Activated naive CD4-positive, alpha-beta T cell treated with anti-CD3 and anti-CD28 coated beads, Interleukin-2, amount 50 U/mL, for 72 hours (primary cell): ENCODE results near the gene UBE2E2. TPM values are rescaled to one million over a fixed set of nuclear protein-coding genes. Genes with fewer than 3 reads are reported as not detected.

Experiments used
- ATAC-seq, 2 donors: fragments of 150-1000 bp; cut with Tn5 transposase; 2 replicates each; pipeline ENCODE4 v1.10.0; 2021; ENCODE audit warnings: mild to moderate bottlenecking in 2 of 2, moderate library complexity in 2 of 2
- DNase-seq, 2 donors: peaks; one replicate each; pipeline ENCODE4 v3.0.0; 2021 to 2022; ENCODE audit warnings: low spot score in 2 of 2
- H3K27ac Mint-ChIP-seq, 2 donors: one replicate each; pipeline ENCODE4 v1.8.0; 2022; ENCODE audit warnings: mild to moderate bottlenecking in 2 of 2, mixed read lengths in 2 of 2
- H3K36me3 Mint-ChIP-seq, 2 donors: one replicate each; pipeline ENCODE4 v1.8.0; 2022; ENCODE audit warnings: mixed read lengths in 2 of 2
- H3K9me3 Mint-ChIP-seq, 2 donors: one replicate each; pipeline ENCODE4 v1.8.0; 2022; ENCODE audit warnings: mixed read lengths in 2 of 2
- total RNA-seq, 2 donors: library from RNA; stranded (reverse); gene quantifications; one replicate each; pipeline ENCODE4 v1.2.3, GENCODE V29; 2022

Gene UBE2E2
- total RNA-seq, 2 donors from 2014 or later = 4.7 to 18.3 TPM

DNA sequence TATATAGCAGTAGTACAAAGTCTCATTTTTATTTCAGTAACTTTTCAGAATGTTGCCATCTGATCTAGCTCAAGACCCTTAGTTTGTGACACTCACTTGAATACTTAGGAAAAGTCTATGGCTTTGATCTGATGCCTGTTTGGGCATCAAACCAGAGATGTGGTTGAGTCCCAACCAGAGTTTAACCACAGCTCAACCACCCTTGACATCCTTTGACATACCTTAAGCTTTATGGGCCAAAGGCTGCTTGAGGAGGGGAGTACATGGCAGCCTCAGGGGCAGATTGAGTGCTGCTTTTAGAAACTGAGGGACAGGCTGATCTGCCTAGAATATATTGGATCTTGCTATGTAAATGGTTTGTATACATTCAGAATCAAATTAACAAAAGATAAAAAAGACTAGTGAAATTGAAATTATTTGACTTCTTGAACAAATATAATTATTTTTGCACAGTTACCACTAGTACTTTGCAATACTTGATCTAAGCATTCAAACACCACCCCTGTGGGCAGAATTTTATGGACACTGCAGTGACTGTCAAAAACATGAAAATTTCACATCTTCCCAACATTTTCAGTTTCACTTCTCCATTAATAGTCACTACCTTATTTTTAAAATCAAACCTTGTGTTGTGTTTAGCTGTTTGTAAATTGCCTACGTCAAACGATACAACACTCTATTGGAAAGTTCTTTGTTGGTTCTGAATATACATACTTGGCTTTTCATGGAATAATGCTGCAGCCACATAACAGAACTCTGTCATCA is 199.8 kb downstream of the UBE2E2 start:
- DNase-seq (no peak), ATAC-seq (peak in 1 of 2 donors; percentile 44)
- Mint-ChIP-seq H3K36me3 (no peaks in the 10 kb centered on the region), H3K9me3 (no peaks in the 10 kb centered on the region), H3K27ac (no peak overlapping the region)

DNA sequence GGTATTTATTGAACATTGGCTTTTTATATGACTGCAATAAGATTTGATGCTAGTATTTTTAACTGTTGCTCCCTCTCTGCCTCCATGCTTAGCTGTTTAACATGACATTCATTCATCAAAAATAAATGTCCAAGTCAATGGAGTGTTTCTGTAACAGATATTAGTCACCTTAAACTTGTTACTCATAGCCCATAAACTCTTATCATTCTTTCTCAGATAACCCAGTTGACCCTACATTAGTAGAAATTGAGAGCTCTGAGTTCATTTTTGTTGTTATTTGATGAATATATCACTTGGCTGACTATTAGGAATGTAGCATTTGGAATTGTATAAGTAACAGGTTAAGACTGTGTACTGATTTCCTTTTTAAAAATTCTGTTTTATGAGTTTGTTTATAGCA is 201.1 kb downstream of the UBE2E2 start:
- H3K36me3 Mint-ChIP-seq = no peaks in the 10 kb centered on the region
- H3K27ac Mint-ChIP-seq = no peak overlapping the region
- ATAC-seq = no peak
- H3K9me3 Mint-ChIP-seq = no peaks in the 10 kb centered on the region
- DNase-seq = no peak

DNA sequence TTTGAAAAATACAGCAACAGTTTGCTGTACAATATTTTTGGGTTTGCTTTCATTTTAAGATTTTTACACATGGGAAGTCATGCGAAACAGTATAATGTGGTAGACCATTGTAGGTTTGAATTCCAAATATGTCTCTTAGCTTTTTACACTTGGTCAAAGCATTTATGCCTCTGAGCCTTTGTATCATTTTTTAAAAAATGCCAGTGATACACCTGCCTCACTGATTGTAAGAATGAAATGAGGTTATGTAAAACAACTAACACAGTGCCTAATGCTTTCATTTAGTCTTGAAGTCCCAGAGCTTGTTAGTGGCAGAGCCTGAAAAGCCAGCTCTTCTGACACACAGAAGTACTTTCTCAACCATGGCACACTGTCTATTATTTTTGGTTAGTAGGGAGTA is 202.0 kb downstream of the UBE2E2 start:
- ATAC-seq (no peak), DNase-seq (no peak)
- no peaks in the 10 kb centered on the region for H3K9me3 Mint-ChIP-seq
- H3K36me3 Mint-ChIP-seq = no peaks in the 10 kb centered on the region
- H3K27ac Mint-ChIP-seq = peak overlapping the region in 1 of 2 donors; percentile 61

DNA sequence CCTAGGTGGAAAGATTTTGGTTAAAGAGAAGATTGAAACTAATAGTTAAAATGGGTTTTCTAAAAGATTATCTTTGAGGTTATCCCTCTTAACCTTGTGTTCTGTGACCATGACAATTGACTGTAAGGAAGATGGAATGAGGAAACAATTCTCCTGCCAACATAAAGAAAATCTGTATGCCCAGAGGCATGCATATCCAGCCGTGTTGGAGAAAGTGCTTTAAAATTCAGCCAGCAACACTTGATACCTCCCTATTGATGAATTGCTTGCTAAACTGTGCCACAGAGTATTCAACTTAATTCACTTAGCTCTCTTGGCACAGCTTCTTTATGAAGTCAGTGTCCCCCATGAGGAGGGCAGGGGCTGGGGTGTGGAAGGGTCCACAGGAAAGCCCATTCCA is 203.5 kb downstream of the UBE2E2 start:
- Mint-ChIP-seq H3K36me3 (no peaks in the 10 kb centered on the region), H3K9me3 (no peaks in the 10 kb centered on the region), H3K27ac (no peak overlapping the region)
- ATAC-seq = no peak
- no peak for DNase-seq

DNA sequence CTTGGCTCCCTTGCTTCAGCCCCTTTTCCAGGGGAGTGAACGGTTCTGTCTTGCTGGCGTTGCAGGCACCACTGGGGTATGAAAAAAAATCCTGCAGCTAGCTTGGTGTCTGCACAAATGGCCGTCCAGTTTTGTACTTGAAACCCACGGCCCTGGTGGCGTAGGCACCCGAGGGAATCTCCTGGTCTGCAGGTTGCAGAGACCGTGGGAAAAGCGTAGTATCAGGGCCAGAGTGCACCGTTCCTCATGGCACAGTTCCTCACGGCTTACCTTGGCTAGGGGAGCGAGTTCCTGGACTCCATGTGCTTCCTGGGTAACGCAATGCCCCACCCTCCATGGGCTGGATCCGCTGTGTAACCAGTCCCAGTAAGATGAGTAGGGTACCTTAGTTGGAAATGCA is 214.9 kb downstream of the UBE2E2 start:
- no peak for ATAC-seq
- Mint-ChIP-seq H3K27ac (no peak overlapping the region), H3K9me3 (no peaks in the 10 kb centered on the region), H3K36me3 (peaks cover 12 to 13% of the 10 kb centered on the region in 2 donors)
- no peak for DNase-seq

DNA sequence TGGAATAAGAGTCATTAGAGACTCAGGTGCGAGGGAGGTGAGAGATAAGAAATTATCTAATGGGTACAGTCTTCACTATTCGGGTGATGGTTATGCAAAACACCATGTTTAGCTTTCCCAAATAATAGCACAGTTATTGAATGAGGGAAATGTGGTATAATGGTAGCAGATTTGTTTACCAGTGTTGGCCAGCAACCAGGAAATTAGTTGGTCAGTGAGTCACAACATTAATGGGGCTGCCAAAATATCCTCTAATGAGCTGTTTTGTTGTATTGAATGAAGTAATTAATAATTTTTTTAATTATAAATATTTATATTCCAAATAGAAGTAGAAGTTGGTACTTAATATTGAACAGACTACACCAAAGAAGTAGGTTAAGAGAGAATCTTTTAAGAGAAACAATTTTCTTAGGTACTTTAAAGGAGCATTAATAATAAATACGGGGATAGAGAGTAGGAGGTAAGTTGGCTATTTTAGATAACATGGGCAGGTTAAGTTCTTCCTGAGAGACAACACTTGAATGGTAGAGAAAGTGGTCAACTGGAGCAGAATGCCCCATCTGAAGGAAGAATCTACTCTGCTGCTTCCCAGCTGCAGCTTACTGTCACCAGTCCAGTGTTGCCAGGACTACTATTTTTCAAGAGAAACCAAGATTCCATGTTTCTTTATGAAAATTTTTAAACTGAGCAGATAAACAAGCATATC is 218.8 kb downstream of the UBE2E2 start:
- H3K9me3 Mint-ChIP-seq = peaks cover 6 to 17% of the 10 kb centered on the region in 2 donors
- no peak overlapping the region for H3K27ac Mint-ChIP-seq
- DNase-seq (no peak), ATAC-seq (no peak)
- peaks cover 5% of the 10 kb centered on the region in 2 donors for H3K36me3 Mint-ChIP-seq

DNA sequence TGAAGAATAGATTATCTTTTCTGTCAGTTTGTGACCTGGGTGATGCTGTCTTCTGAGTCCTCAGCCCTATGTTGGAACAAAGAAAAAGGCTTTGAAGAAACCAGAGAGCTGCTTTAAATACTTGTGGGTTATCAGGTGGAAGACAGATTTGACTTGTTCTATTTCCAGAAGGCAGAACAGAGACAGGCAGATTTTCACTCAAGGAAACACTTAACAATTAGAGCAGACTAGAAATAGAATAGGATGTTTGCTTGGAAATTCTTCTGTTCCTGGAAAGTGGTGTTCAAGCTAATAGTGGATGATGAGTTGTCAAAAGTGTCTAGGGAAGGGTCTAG is 219.4 kb downstream of the UBE2E2 start:
- ATAC-seq (no peak), DNase-seq (no peak)
- H3K9me3 Mint-ChIP-seq = peaks cover 6 to 17% of the 10 kb centered on the region in 2 donors
- H3K36me3 Mint-ChIP-seq = peaks cover 0 to 5% of the 10 kb centered on the region in 2 donors
- no peak overlapping the region for H3K27ac Mint-ChIP-seq

DNA sequence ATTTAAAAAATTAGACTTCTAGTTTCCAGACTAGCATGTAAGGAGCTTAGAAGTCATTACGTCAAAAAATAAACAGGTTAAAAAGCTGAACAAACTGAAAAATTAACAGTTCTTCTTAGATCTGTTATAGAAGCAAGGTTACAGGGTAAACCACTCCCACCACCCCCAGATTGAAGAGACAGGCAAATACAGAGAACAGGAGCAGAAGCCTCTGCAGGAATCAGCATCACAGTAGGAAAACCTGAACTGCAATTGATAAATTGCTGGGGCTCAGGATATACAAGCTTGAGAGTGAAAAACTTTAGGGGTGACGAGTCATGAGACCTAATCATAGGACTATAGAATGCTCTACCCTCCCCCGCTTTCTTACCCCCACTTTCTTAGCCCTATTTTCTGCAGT is 222.3 kb downstream of the UBE2E2 start:
- Mint-ChIP-seq H3K9me3 (peaks cover 6 to 17% of the 10 kb centered on the region in 2 donors), H3K36me3 (peaks cover 0 to 5% of the 10 kb centered on the region in 2 donors), H3K27ac (no peak overlapping the region)
- no peak for ATAC-seq
- no peak for DNase-seq

DNA sequence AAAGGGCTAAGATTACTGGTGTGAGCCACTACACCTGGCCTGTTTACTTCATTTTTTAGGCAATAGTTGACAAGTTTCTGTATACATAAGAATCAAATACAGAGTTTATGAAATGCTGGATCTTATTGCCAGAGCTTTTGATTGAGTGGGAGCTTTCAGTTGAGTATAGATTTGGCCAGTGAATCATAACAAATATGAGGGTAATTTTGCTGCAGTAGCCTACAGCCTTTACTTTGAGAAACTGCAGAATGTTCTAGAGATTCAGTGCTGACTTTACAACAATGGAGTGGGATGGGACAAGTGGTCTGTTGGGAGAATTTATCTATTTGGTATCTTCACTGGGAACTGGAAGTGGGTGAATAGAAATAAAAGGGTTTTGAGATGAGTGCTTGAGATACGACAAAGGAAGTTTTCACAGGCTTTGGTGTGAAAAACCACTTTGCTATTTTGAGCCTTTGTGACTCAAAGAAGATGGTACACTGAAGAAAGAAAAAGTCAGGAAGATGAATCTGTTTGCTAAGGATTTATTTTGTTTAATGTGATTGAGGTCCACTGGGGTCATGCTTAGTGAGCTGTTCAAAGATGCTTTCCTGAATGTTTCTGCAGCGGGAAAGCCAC is 227.8 kb downstream of the UBE2E2 start:
- no peak overlapping the region for H3K27ac Mint-ChIP-seq
- DNase-seq = no peak
- ATAC-seq = peak in 1 of 2 donors; percentile 68
- H3K36me3 Mint-ChIP-seq = peaks cover 0 to 6% of the 10 kb centered on the region in 2 donors
- H3K9me3 Mint-ChIP-seq = peaks cover 3 to 9% of the 10 kb centered on the region in 2 donors

DNA sequence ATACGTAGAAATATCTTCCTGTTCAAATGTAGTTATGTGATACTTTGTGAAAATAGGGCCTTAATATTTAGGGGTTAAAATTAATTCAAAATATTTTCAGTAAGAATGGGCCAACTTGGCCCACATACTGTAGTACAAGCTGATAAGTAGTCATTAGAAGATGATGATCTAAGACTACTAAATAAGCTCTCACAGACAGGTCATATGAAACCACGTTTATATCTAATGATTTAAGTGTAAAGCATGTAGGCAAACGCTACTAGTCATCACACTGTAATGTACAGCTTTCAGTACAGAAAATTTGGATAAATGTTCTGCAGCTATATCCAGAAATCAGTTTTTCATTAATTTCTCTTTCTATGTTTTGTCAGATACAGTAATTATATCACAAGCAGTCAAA is 228.6 kb downstream of the UBE2E2 start:
- DNase-seq (no peak), ATAC-seq (no peak)
- H3K36me3 Mint-ChIP-seq = peaks cover 0 to 6% of the 10 kb centered on the region in 2 donors
- no peak overlapping the region for H3K27ac Mint-ChIP-seq
- peaks cover 0 to under 1% of the 10 kb centered on the region in 2 donors for H3K9me3 Mint-ChIP-seq

DNA sequence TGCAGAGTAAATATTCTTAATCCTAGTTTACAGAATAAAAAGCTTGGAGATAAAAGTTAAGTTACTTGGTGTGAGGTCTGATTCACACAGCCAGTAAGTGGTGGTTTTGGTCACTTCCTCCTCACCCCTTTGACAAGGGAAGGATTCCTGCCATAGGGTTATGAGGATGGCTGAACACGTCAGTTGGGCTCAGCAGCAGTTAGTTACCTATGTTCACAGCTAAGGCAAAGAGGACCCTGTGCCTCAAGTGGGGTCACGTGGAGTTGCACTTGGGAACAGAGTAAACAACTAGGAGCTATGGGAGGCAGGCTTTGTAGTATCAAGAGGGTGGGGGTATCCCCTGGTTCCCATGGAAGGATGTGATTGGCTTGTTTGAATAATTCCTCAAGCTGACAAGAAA is 232.2 kb downstream of the UBE2E2 start:
- H3K36me3 Mint-ChIP-seq = peaks cover 0 to 10% of the 10 kb centered on the region in 2 donors
- no peak for ATAC-seq
- H3K27ac Mint-ChIP-seq = no peak overlapping the region

DNA sequence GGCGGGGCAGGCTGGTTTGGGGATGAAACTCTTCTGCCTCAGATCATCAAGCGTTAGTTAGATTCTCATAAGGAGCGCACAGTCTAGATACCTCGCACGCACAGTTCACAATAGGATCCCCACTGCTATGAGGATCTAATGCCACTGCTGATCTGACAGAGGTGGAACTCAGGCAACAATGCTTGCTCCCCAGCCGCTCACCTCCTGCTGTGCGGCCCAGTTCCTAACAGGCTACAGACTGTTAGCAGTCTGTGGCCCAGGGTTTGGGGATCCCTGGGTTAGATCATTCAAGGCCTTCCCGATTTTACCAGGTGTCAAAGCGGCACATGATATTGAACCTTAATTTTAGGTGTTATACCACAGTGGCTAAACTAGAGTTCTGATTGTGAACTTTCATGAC is 232.8 kb downstream of the UBE2E2 start:
- ATAC-seq (no peak), DNase-seq (no peak)
- H3K27ac Mint-ChIP-seq = no peak overlapping the region
- H3K9me3 Mint-ChIP-seq = no peaks in the 10 kb centered on the region
- H3K36me3 Mint-ChIP-seq = peaks cover 0 to 10% of the 10 kb centered on the region in 2 donors

More for the DNA sequence above, 232.2 kb downstream of the UBE2E2 start:
- no peaks in the 10 kb centered on the region for H3K9me3 Mint-ChIP-seq
- DNase-seq = no peak

DNA sequence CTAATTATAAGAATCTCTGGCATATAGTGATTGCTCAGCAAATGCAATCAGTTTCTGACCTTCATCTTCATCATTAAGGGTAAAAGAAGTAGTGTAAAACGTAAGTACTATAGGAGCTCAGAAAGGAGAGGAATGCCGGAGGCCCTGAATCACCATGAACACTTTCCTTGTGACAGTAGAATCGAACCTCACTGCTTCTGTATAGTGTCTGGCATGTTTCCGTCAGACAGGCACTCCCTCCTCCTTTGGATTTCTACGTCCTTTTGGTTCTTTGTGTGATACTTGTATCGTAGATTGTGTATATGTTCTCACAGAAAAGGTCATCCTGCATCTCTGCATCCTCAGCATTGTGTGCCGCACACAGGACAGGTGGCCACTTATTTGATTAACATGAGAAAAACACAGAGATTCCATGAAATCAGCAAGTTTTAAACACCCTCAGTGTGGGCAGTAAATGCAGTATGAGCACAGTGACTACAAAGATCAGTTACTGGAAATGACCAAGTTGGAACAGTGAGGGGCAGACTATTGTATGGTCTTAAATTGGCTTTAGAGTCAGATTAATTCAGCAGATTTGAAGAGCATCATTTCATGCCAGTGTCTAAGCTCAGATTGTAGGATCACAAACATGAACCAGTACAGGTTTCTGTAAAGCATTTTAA is 234.5 kb downstream of the UBE2E2 start:
- Mint-ChIP-seq H3K27ac (no peak overlapping the region), H3K9me3 (no peaks in the 10 kb centered on the region), H3K36me3 (peaks cover 0 to 10% of the 10 kb centered on the region in 2 donors)
- DNase-seq (no peak), ATAC-seq (no peak)

DNA sequence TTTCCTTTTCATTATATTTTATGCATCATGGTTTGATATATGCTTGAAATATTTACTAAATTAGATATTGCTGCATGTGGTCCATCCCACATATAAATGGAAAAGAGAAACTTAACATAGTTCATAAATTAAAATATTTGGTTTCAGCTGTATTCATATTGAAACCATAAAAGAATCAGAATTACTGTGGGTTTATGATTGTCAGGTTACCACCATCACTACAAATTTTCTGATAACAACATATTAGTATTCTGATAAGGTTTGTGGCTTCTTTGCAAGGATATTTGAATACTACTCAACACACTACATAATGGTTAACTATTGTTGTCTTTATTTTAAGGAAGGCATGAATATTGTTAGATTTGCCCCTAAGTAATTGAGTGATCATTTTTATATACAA is 235.5 kb downstream of the UBE2E2 start:
- no peaks in the 10 kb centered on the region for H3K9me3 Mint-ChIP-seq
- peaks cover 0 to 10% of the 10 kb centered on the region in 2 donors for H3K36me3 Mint-ChIP-seq
- H3K27ac Mint-ChIP-seq = no peak overlapping the region
- DNase-seq (no peak), ATAC-seq (peak in 1 of 2 donors; percentile 32)

DNA sequence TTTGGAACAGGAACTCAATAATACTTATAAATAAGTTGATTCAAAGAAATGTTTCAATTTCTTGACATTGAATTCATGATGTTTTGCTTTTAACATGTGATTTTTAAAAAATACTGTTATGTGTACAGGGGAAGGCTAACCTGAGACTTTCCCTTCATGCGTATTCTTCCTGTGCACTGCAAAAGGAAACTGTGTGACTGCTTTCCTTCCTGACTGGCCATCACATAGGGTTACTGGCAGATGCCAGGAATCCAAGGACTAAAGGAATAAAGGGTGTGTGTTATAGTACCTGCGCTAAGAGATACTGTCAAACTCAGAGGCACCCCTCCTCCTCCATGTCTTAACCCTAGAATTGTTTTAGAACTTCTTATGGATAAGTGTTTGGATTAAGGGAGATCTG is 236.0 kb downstream of the UBE2E2 start:
- DNase-seq = no peak
- no peak for ATAC-seq
- Mint-ChIP-seq H3K27ac (no peak overlapping the region), H3K36me3 (peaks cover 0 to 10% of the 10 kb centered on the region in 2 donors), H3K9me3 (no peaks in the 10 kb centered on the region)

DNA sequence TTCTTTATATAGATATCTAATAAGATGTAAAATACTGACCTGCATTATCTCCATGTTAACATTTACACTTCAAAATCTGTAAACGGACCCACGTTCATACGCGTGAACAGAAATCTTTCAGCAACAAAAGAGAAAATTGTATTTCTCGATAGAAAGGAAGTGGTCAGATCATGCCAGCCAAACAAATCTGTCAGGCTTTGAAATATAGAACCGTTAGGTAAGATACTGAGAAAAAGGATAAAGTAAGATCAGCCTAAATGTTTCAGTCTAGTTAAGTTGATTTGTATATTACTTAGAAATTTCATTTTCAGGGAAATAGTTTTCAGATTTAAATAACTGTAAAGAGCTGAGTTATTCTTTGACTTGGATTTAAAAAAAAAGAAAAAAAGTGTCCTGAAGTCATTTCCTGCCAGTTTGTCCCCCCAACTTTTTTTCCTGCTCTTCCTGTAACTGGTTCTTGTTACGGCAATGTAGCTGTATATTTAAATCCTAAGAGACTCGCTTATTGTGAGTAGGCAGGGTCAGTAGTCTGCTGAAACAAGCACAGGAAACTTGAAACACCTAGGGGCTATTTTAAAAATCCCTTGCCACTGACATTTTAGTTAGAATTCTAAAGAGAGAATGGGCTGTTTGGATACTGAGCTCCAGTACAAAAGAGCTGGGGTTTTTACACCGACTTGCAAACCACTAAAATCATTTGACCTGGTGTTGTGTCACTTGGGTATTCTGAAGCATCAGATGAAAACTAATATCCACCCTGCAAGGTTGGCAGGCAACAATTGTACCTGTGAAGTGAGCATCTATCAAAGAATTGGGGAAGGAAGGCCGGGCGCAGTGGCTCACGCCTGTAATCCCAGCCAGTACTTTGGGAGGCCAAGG is 237.5 kb downstream of the UBE2E2 start:
- H3K36me3 Mint-ChIP-seq = peaks cover 0 to 5% of the 10 kb centered on the region in 2 donors
- H3K9me3 Mint-ChIP-seq = no peaks in the 10 kb centered on the region
- peak; percentile 54 to 65 for ATAC-seq
- no peak for DNase-seq
- H3K27ac Mint-ChIP-seq = peak overlapping the region; percentile 38 to 43
